GM19468 (cell line): ENCODE results near the gene SMAP2.
"Not testable (repeated sequence)": the region's sequence is repeated elsewhere in the genome, so short reads cannot be mapped to it uniquely, and the experiment has no call there.

Experiments used
- ATAC-seq: cut with Tn5 transposase; IDR thresholded peaks from one replicate; pipeline ENCODE4 v1.9.1; 2021; ENCODE audit warnings: mild to moderate bottlenecking, moderate library complexity, moderate number of reproducible peaks; ENCODE audit not compliant: unreplicated experiment; ENCODE audit errors: extremely low read depth

The SMAP2 gene

DNA sequence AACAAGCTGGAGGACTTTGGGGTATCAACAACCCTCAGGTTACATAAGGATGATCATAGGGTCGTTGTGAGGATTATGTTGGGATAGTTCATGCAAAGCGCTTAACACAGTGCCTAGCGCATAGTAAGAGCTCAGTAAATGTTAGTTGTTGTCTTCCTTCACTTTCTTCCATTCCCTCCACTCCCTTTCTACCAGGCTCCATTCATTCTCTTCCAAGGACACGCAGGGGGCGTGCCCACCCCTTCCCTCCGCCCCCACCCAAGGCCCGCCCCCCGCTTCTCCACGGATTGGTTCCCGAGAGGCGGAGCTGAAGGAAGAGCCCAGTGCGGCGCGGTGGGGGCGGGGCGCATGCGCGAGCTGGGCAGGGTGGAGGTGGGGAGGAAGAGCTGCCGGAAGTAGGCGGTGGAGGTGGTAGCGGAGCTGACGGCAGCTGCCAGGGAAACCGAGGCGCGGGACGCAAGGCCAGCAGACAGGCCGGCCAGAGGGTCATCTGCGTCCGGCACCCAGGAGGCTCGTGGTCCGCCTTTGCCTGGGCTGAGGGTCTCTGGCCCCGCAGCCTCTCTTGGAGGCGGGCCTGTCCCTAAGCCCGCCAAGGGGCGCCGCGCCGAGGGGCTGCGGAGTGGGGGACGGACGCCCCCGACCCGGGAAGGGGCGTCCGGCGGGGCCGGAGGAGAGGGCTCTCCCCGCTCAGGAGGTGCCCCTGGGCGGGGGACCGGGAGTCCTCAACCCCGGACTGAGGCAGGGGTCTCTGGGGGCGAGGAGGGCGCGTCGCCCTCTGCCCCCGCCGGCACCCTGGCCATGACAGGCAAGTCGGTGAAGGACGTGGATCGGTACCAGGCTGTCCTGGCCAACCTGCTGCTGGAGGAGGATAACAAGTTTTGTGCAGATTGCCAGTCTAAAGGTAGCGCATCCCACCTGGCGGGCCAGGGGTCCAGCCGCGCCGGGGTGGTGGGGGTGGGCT lies at the start of gene SMAP2:
SMAP2 (plus strand) TSS at position 405 of the 961 bp plus-strand sequence; CDS start at position 799, 394 bp downstream.
- ATAC-seq = peak; percentile 63

DNA sequence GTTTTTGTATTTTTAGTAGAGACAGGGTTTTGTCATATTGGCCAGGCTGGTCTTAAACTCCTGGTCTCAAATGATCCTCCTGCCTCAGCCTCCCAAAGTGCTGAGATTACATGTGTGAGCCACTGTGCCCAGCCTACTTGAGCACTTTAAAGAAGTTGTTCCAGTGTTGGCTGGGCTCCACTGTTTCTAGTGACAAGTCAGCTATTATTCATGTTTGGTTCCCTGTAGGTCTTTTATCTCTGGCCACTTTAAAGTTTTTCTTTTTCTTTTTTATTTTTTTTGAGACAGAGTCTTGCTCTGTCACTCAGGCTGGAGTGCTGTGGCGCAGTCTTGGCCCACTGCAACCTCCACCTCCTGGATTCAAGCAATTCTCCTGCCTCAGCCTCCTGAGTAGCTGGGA lies 42.1 kb upstream of the SMAP2 start:
- ATAC-seq = not testable (repeated sequence)

DNA sequence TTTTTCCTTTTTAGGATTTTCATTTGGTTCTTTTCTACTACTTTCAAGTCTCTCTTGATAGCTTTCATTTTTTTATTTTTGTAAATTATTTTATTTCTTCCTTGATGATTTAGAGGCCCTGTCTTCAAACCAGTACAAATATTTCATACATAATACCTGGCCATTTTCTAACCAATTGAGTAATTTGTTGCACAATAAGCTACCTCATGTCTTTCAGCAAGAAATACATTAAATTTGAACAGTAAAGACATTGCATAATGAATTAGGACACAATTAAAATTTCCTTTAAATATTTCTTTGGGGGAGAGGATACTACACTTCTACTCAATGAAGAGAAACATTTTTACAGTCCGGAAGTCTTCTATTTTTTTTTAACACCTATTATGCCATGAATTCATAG lies 40.8 kb upstream of the SMAP2 start:
- no peak for ATAC-seq

DNA sequence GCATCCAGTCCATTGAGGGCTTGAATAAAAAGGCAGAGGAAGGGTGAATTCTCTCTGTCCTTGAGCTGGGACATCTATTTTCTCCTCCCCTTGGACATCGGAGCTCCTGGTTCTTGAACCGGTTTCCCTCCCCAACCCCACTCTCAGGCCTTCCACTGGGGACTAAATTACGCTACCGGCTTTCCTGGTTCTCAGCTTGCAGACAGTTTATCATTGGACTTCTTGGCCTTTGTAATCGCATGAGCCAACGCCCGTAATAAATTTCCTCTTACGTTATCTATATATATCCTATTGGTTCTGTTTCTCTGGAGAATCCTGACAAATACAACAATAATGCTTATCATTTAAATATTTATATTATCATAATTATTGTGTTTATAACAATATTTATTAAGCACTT lies 36.1 kb upstream of the SMAP2 start:
- ATAC-seq = no peak

DNA sequence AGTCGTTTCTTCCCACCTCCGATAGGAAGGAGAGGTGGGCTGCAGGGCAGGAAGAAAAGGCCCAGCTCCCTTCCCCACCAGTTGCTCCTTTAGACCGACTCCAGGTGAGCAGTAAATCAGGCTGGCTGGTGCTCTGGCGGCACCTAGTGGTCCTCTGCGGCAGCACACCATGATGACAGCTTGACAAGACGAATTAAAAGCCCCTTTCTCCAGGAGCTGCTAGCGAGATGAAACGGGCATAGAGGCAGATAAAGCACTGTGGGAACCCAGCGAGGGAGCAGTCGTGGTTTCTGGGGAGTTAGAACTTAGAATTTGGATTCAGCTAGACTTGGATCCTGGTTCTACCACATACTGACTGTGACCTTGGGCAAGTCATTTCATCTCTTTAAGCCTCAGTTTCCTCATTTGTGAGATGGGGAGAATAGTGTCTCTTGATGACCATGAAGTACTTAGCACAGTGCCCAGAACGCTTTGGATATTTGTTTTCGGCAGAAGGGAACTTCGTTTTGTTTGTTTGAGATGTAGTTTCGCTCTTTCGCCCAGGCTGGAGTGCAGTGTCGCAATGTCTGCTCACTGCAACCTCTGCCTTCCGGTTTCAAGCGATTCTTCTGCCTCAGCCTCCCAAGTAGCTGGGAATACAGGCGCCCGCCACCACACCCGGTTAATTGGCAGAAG lies 34.6 kb upstream of the SMAP2 start:
- no peak for ATAC-seq

DNA sequence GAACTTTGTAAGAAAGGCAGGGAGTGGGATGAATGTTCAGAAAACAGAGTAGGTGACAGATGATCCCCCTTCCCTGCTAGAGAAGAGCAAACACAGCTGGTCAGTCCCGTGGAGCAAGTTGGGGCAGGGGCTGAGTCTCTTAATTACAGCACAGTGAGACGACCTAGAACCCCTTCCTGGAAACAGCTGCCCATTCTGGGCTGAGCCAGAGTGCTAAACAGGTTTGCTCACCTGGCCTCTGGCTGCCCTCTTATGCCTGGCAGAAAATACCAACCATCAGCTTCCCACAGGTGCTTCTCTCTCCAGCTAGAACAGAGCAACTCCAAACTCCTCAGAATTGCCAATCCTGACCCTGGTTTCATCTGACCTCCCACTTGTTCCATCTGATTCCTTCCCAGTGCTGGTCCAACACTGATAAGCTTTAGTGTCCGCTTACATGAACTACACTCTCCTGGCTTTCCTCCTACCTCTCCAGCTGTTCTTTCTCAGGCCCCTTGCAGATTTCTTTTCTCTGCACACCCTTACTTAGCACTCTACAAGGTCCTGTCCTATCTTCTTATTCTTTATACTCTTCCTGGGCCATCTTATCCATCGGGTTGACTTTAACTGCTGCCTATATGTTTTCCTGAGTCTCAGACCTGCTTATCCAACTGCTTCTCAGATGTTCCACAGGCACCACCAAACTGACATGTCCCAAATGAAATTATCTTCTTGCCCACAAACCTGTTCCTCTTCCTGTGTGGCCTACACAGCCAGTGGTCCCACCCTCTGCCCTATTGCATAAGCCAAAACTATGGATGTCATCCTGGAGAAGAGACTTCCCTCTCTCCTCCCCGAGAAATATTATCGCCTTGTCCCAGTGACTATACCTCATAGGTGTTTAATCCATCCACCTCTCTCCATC lies 33.9 kb upstream of the SMAP2 start:
- no peak for ATAC-seq

DNA sequence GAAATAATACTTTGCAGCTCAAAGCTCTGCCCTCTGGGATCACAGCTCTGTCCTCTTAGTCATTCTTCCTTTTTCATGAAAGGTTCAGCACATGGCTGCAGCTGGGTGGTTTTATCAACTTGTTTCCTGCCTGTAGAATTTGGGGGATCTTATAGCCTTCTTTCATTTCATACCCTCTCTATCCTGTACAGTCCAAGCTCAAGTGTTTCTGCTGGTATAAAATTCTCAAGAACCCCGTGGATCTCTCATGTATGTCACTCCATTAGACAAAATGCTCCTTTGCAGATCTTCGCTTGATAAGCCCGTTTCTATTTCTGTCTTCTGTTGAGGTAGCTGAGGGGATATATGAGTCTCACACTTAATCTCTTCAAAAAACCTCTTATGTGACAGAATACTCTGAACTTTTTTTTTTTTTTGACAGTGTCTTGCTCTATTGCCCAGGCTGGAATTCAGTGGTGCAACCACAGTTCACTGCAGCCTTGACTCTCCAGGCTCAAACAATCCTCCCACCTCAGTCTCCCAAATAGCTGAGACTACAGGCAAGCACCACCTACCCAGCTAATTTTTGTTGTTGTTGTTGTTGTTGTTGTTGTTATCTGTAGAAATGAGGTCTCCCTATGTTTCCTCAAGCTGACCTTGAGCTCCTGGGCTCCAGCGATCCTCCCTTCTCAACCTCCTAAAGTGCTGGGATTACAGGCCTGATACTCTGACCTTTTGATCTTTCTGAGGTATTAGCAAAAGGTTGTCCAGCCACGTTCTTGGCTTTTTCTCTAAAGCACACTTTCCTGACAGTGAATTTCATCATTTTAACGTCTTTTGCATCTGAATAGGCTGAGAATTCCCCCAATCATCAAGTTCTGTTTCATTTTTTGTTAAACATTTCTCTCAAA lies 31.8 kb upstream of the SMAP2 start:
- no peak for ATAC-seq

DNA sequence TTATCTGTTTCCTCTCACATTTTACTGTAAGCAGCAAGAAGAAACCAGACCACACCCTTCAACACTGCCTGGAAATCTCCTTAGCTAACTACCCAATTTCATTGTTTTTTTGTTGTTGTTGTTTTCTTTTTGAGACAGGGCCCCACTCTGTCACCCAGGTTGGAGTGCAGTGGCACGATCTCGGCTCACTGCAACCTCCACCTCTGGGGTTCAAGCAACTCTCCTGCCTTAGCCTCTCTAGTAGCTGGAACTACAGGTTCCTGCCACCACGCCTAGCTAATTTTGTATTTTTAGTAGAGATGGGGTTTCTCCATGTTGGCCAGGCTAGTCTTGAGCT lies 31.2 kb upstream of the SMAP2 start:
- ATAC-seq = not testable (repeated sequence)

DNA sequence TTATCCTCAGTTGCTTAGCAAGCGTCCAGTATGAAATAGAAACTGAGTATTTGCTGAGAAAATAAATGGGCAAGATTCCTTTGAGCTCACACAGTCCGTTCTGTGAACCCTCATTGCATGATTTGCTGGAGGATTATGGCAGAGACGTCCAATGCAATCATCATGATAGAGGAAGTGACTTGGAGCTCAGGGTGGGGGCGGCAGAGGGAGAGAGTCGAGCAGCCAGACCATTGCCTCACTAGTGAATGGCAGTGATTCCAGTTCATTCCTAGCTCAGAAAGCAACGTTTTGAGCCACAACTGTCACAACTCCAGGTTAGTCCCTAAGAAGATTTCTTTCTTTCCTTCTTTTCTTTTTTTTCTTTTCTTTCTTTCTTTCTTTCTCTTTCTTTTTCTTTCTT lies 28.9 kb upstream of the SMAP2 start:
- ATAC-seq = no peak

DNA sequence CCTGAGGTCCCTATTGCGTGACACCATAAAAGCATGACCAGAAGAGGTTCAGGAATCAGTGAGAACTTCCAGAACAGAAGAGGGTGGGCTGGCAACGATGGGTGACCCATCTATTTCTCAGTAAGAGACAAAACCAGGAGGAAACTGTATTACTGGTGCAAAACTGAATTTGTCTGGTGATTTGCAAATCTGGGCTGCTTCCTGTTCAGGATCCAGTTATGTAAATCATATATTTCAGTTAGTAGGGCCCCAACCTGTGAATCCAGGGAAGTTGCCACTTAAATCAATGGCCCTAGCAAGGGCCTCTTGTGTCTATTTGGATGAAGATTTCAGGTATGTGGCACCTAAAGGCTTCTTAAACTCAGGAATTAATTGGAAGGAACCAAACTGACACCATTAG lies 23.1 kb upstream of the SMAP2 start:
- ATAC-seq = no peak

DNA sequence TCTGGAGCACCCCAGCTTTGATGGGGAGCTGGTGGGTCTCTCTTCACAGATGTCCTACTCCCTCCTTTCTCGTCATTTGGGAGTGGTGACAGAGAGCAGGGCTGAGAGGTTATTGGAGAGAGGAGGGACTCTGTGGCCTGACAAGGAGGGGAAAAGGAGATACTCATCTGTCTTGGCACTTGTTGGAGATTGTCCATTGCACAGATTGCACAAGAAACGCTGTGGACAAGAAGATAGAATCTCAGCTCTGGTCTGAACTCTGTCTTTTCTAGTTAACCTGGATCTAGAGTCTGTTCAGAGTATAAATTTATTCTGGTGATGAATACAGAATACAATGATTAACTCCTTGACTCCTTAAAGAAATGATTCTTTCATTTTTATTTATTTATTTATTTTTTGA lies 22.4 kb upstream of the SMAP2 start:
- ATAC-seq = no peak

DNA sequence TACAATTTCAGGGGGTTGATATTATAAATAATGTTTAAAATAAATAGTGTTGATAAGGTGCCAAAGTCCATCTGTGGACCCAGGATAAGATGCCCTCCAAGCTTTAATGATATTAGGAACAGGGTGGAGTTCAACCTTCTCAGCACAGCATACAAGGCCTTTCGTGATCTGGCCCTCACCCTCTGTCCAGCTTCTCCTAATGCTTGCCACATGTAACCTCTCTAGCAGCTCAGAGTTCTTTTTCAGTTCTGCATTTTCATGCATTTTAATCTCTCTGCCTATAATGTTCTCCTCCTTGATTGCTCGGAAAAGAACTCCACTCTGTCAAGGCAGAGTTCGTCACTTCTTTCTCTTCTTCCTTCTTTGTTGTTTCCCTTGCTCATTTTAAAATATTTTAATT lies 21.4 kb upstream of the SMAP2 start:
- ATAC-seq = no peak

DNA sequence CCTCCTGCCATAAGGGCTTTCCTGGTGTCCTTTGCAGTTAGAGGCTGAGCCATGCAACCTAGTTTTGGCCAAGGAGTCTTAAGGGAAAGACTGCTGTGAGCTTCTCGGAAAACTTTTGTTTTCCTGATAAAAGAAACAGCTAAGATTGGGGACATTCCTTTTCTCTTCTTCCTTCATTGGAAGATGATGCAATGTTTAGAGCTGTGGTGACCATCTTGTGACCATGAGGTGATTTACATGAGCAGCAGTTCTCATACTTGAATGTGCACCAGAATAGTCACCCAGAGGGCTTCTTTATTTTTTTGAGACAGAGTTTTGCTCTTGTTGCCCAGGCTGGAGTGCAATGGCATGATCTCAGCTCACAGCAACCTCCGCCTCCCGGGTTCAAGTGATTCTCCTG lies 20.4 kb upstream of the SMAP2 start:
- ATAC-seq = no peak

DNA sequence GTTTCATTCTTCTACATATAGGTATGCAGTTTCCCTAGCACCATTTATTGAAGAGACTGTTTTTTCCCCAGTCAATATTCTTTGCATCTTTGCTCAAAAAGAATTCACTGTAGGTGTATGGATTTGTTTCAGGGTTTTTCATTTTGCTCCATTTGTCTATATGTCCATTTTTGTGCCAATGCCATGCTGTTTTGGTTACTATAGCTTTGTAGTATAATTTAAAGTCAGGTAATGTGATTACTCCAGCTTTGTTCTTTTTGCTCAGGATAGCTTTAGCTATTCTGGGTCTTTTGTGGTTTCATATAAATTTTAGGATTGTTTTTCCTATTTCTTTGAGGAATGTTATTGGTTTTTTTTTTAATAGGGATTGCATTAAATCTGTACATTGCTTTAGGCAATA lies 15.9 kb upstream of the SMAP2 start:
- ATAC-seq = no peak

DNA sequence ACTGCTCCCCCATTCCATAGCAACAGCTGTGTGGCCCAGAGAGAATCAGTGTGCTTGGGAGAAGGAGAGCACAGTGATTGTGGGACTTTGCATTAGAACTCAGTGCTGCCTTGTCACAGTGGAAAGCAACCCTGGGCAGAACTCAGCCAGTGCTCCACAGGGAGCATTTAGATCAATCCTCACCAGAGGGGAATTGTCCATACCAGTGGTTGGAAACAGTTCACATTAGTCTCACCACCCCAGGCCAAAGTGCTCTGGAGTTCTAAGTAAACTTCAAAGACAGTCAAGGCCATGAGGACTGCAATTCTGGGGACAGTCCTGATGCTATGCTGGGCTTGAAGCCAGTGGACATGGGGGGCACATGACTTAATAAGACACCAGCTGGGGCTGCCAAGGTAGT lies 12.9 kb upstream of the SMAP2 start:
- no peak for ATAC-seq

DNA sequence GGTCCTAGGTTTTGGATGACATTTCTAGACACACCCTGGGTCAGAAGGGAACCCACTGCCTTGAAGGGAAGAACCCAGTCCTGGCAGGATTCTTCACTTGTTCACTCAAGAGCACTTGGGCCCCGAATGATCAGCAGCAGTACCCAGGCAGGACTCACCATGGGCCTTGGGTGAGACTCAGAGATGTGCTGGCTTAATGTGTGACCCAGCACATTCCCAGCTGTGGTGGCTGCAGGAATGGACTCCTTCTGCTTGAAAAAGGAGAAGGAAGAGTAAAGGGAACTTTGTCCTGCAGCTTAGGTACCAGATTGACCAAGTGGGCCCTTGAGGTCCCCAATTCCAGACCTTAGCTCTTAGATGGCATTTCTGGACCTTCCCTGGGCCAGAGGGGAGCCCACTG lies 12.3 kb upstream of the SMAP2 start:
- ATAC-seq = no peak

DNA sequence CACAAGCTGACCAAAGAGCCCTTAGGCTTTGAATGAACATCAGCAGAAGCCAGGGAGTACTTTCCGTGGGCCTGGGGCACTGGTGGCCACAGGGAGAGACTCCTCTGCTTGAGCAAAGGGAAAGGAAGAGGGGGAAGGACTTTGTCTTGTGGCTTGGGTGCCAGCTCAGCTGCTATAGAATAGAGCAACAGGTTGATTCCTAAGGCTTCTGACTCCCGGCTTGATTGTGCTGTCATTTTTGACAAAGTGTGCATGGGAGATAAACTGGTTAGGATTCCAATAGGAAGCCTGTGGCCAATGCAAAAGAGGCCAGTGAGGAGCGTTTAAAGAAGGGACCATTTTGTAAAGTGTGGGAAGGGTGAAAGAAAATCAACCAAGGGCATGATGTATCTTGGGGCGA lies 11.9 kb upstream of the SMAP2 start:
- no peak for ATAC-seq

DNA sequence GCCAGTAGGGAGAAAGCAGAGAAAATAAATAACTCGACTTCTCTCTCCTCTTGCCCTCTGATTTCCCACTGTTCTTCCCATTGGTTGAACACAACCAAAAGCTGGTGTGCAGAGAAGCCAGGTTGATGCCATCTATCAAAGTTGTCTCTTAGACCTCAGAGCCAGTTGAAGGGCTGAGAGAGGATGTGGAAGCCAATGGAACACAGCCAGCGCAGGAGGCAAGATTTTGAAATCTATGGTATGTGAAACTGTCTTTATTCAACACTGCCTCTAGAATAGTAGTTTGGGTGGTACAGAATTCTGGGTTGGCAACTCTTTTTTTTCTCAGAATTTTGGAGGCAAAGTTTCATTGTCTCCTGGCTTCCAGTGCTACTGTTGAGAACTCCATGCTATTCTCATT lies 11.3 kb upstream of the SMAP2 start:
- ATAC-seq = no peak

DNA sequence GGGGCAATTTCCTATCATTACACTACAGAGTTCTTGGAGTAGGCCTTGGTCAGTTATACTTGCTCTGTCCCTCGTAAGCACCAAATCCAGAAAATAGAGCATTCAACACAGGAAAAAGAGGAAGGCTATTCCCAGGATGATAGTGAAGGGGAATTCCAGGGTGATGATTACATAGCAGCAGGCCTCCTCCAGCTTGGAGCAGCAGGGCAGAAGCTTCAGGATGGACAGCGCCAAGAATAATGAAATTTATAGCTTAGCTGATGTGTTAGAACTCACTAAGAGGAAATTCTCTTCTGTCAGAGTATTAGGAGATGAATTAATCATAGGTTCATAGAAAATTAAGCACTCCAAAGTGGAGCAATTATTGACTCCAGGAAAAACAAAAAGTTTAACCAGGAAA lies 10.8 kb upstream of the SMAP2 start:
- no peak for ATAC-seq

DNA sequence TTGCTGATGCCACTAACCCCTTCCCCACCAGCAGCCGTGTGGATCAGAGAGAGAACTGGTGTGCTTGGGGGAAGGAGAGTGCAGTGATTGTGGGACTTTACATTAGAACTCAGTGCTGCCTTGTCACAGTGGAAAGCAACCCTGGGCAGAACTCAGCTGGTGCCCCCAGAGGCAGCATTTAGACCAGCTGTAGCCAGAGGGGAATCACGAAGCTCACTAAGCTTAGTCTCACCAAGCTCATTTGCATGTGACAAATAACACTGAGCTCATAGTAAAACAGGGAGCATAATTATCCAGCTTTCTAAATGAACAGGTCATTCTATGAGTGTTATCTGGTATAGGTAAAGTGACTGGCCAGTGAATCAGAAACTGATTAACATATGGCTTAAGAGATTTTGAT lies 9.8 kb upstream of the SMAP2 start:
- ATAC-seq = no peak
